HEK293T (cell line): ENCODE data around the gene SLC37A3.

Source experiments
- CTCF ChIA-PET: fragments of 350-600 bp; formaldehyde crosslinking; extraction: SDS; loops from one replicate; lab custom pipeline; 2021; ENCODE audit warnings: antibody characterized with exemption, inconsistent platforms; lab: Yijun Ruan, JAX
- POLR2A ChIA-PET: fragments of 350-600 bp; formaldehyde crosslinking; extraction: SDS; loops from one replicate; lab custom pipeline; 2020; ENCODE audit warnings: antibody characterized with exemption, inconsistent platforms; lab: Yijun Ruan, JAX
- DNase-seq: peaks from one replicate; pipeline ENCODE4 v3.0.0; 2012; ENCODE audit warnings: mixed read lengths; ENCODE audit errors: extremely low spot score
- ARNT ChIP-seq: fragments of 450-650 bp; IDR thresholded peaks from 2 replicates; pipeline ENCODE4 v1.6.1; 2017; ENCODE audit warnings: mild to moderate bottlenecking
- BHLHE40 ChIP-seq: fragments of 450-650 bp; IDR thresholded peaks from 2 replicates; pipeline ENCODE4 v1.6.1; 2016; ENCODE audit warnings: mild to moderate bottlenecking, moderate library complexity, borderline replicate concordance
- CTBP1 ChIP-seq: fragments of 450-650 bp; IDR thresholded peaks from 2 replicates; pipeline ENCODE4 v1.6.1; 2016; ENCODE audit warnings: borderline replicate concordance
- ELF4 ChIP-seq: fragments of 450-650 bp; IDR thresholded peaks from 2 replicates; pipeline ENCODE4 v1.6.1; 2017; ENCODE audit warnings: antibody characterized with exemption
- FOXA1 ChIP-seq: fragments of 450-650 bp; IDR thresholded peaks from 2 replicates; pipeline ENCODE4 v1.6.1; 2016; ENCODE audit warnings: mild to moderate bottlenecking
- FOXK2 ChIP-seq: fragments of 450-650 bp; IDR thresholded peaks from 2 replicates; pipeline ENCODE4 v1.6.1; 2016; ENCODE audit warnings: mild to moderate bottlenecking
- FOXM1 ChIP-seq: fragments of 450-650 bp; IDR thresholded peaks from 2 replicates; pipeline ENCODE4 v1.6.1; 2017; ENCODE audit warnings: mild to moderate bottlenecking, borderline replicate concordance
- HDGF ChIP-seq: fragments of 450-650 bp; IDR thresholded peaks from 2 replicates; pipeline ENCODE4 v1.6.1; 2017; ENCODE audit warnings: antibody characterized with exemption, borderline replicate concordance
- L3MBTL2 ChIP-seq: fragments of 450-650 bp; conservative IDR thresholded peaks from 2 replicates; pipeline ENCODE4 v1.6.1; 2016; ENCODE audit warnings: mild to moderate bottlenecking
- LEF1 ChIP-seq: fragments of 450-650 bp; IDR thresholded peaks from 2 replicates; pipeline ENCODE4 v1.6.1; 2017; ENCODE audit warnings: mild to moderate bottlenecking, borderline replicate concordance
- NFRKB ChIP-seq: fragments of 450-650 bp; IDR thresholded peaks from 2 replicates; pipeline ENCODE4 v1.6.1; 2016; ENCODE audit warnings: mild to moderate bottlenecking, moderate library complexity
- PKNOX1 ChIP-seq: fragments of 450-650 bp; IDR thresholded peaks from 2 replicates; pipeline ENCODE4 v1.6.1; 2016
- SP1 ChIP-seq: fragments of 450-650 bp; IDR thresholded peaks from 2 replicates; pipeline ENCODE4 v1.6.1; 2017
- SUZ12 ChIP-seq: fragments of 450-650 bp; IDR thresholded peaks from 2 replicates; pipeline ENCODE4 v1.6.1; 2016; ENCODE audit warnings: mild to moderate bottlenecking
- TARDBP ChIP-seq: fragments of 450-650 bp; IDR thresholded peaks from 2 replicates; pipeline ENCODE4 v1.6.1; 2016
- ZNF384 ChIP-seq: fragments of 450-650 bp; IDR thresholded peaks from 2 replicates; pipeline ENCODE4 v1.6.1; 2016

SLC37A3 gene

GRCh38 chr7:140383954-140384713, 14.2 kb downstream of the SLC37A3 start:
- no peak for TF ChIP-seq PKNOX1
- no peak for TF ChIP-seq TARDBP
- no peak for TF ChIP-seq NFRKB
- no peak for TF ChIP-seq BHLHE40
- TF ChIP-seq ELF4: no peak
- no peak for TF ChIP-seq FOXM1
- no peak for TF ChIP-seq CTBP1
- TF ChIP-seq ARNT: no peak
- TF ChIP-seq FOXA1: no peak
- TF ChIP-seq SP1: no peak
- no peak for TF ChIP-seq L3MBTL2
- no peak for TF ChIP-seq HDGF
- TF ChIP-seq SUZ12: no peak
- no peak for TF ChIP-seq LEF1
- TF ChIP-seq FOXK2: no peak
- no peak for TF ChIP-seq ZNF384
- POLR2A ChIA-PET: interaction anchor here (1.1 kb wide), 1 partner anchor 14 kb away, joined by 3 read pairs; the partner anchor contains the start of gene SLC37A3
- CTCF ChIA-PET: interaction anchor here (0.6 to 1.4 kb wide), 6 partner anchors 9 to 109 kb away, joined by 3 to 4 read pairs (median 3); no protein-coding TSS in a partner anchor
- DNase-seq: no peak

DNA sequence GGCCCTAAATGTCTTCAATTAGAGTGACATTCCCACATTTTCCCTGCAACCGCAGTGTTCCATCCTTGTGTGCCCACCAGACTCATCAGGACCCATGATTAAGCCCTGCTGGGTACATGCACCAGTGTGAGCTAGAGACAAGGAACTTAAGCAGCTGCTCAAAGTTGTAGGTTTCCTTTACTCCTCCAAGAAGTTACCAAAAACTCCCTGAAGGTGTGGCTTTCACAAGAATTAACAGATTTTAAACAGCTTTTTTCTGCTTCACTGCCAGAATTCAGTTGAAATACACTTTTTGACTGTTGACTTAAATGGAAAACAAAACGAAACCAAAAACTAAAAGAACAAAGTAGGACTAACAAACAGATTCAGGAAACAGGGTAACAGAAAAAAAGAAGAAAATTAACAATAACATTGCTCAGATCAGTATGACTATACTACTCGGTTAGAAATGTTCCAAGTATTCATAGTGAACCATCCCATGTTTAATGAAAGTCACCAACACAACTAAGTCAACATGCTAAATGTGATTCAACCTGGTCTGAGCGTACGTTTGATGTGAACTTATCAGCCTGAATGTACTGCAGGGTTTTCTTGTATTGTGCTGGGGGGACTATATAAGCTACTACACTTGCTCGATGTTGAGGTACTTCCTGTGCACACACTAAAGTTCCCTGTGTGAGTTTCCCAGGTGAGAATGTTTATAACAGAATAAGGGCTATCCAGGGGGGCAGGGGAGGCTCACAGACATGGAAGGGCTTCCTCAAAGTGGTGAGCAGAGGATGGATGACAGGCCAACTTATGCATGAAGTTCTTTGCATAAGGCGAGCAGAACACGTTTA, 22.2 kb downstream of the SLC37A3 start:
- POLR2A ChIA-PET: interaction anchor here (1.1 kb wide), 1 partner anchor 21 kb away, joined by 3 read pairs; no protein-coding TSS in a partner anchor

GRCh38 chr7:140375323-140375722, 23.0 kb downstream of the SLC37A3 start:
- DNase-seq: no peak
- POLR2A ChIA-PET: interaction anchor here (1.1 kb wide), 1 partner anchor 9 kb away, joined by 3 read pairs; no protein-coding TSS in a partner anchor
- CTCF ChIA-PET: interaction anchor here (0.8 kb wide), 1 partner anchor 10 kb away, joined by 3 read pairs; no protein-coding TSS in a partner anchor
- no peak for TF ChIP-seq TARDBP
- no peak for TF ChIP-seq LEF1
- no peak for TF ChIP-seq NFRKB
- TF ChIP-seq FOXK2: no peak
- no peak for TF ChIP-seq ELF4
- no peak for TF ChIP-seq BHLHE40
- no peak for TF ChIP-seq SUZ12
- no peak for TF ChIP-seq FOXA1
- no peak for TF ChIP-seq PKNOX1
- TF ChIP-seq SP1: no peak
- TF ChIP-seq HDGF: no peak
- TF ChIP-seq CTBP1: no peak
- TF ChIP-seq ZNF384: no peak
- no peak for TF ChIP-seq ARNT
- TF ChIP-seq L3MBTL2: no peak
- TF ChIP-seq FOXM1: no peak

More for the DNA sequence above, 22.2 kb downstream of the SLC37A3 start:
- no peak for DNase-seq
- CTCF ChIA-PET: interaction anchor here (0.5 kb wide), 1 partner anchor 69 kb away, joined by 5 read pairs; no protein-coding TSS in a partner anchor
- no peak for TF ChIP-seq ZNF384
- no peak for TF ChIP-seq CTBP1
- no peak for TF ChIP-seq SUZ12
- no peak for TF ChIP-seq TARDBP
- TF ChIP-seq HDGF: no peak

DNA sequence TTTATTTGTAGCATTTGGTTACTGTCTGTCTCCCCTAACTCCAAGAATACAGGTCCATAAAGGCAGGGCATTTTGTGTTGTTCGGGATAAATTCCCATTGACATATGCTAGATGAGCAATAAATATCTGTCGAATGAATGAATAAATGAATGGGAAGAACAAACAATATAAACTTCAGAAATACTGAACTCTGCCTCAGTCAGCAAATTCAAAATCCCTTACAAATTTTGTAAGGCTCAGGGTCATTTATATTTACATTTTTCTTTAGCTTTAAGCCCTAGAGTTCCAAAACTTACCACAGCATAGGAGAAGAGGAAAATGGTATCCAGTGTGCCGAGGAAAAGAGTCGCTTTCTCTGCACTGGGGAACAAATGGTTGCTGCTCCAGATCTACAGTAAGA, 29.0 kb downstream of the SLC37A3 start:
- DNase-seq: no peak
- CTCF ChIA-PET: no interaction called here
- POLR2A ChIA-PET: no interaction called here
- TF ChIP-seq LEF1: no peak
- no peak for TF ChIP-seq NFRKB

- POLR2A ChIA-PET: no interaction called here
- CTCF ChIA-PET: no interaction called here
- no peak for DNase-seq
- TF ChIP-seq CTBP1: no peak
- no peak for TF ChIP-seq FOXA1
- TF ChIP-seq SP1: no peak
- no peak for TF ChIP-seq HDGF
- TF ChIP-seq BHLHE40: no peak
- no peak for TF ChIP-seq ELF4
- no peak for TF ChIP-seq SUZ12
- TF ChIP-seq LEF1: no peak
- TF ChIP-seq TARDBP: no peak
- TF ChIP-seq ARNT: no peak
- TF ChIP-seq ZNF384: no peak
- no peak for TF ChIP-seq FOXK2
- TF ChIP-seq L3MBTL2: no peak
- no peak for TF ChIP-seq PKNOX1
- TF ChIP-seq FOXM1: no peak
Measured at GRCh38 chr7:140367528-140367927, 30.8 kb downstream of the SLC37A3 start.
